H1 (cell line): ENCODE data around the gene NUDT12. TPM values are rescaled to one million over a fixed set of nuclear protein-coding genes. Genes with fewer than 3 reads are reported as not detected.

Experiments used
- ASH2L ChIP-seq: fragments of 200-600, 300-600 bp; sonication (generic); IDR thresholded peaks from one replicate; pipeline ENCODE4 v1.7.1; 2017; ENCODE audit warnings: low read length
- BCL11A ChIP-seq, 2 experiments: IDR thresholded peaks; one replicate each; pipeline ENCODE4 v1.6.1; 2011; ENCODE audit warnings: low read depth in 2 of 2, low read length in 2 of 2, mild to moderate bottlenecking in 2 of 2
- MAX ChIP-seq: IDR thresholded peaks from 2 replicates; pipeline ENCODE4 v1.6.1; 2012; ENCODE audit warnings: inconsistent platforms
- PHF8 ChIP-seq: fragments of 200-600 bp; sonication (generic); conservative IDR thresholded peaks from 2 replicates; pipeline ENCODE4 v1.7.1; 2012; ENCODE audit warnings: low read depth, mild to moderate bottlenecking, inconsistent platforms, low read length, moderate library complexity
- POLR2AphosphoS5 ChIP-seq: IDR thresholded peaks from 2 replicates; pipeline ENCODE4 v1.6.1; 2011; ENCODE audit warnings: low read depth, low read length
- RAD21 ChIP-seq, 2 experiments: IDR thresholded peaks in 1 of 2; conservative IDR thresholded peaks in 1 of 2; 2 replicates each; pipeline ENCODE4 v1.6.1; 2011; ENCODE audit warnings: low read depth in 2 of 2, low read length in 2 of 2, improper control_type of control experiment in 1 of 2, inconsistent platforms in 1 of 2, mild to moderate bottlenecking in 1 of 2, moderate library complexity in 1 of 2
- RBBP5 ChIP-seq: IDR thresholded peaks from 2 replicates; pipeline ENCODE4 v1.7.1; 2012; ENCODE audit warnings: low read depth, mild to moderate bottlenecking, inconsistent platforms, low read length, moderate library complexity, borderline replicate concordance
- SAP30 ChIP-seq: fragments of 300-600 bp; sonication (generic); IDR thresholded peaks from 2 replicates; pipeline ENCODE4 v1.7.1; 2012; ENCODE audit warnings: low read length, moderate library complexity, mild to moderate bottlenecking, inconsistent platforms; ENCODE audit not compliant: insufficient read depth, insufficient replicate concordance
- SIX5 ChIP-seq: IDR thresholded peaks from 2 replicates; pipeline ENCODE4 v1.6.1; 2011; ENCODE audit warnings: mild to moderate bottlenecking, low read depth, low read length
- TAF1 ChIP-seq: IDR thresholded peaks from 2 replicates; pipeline ENCODE4 v1.6.1; 2011; ENCODE audit warnings: mild to moderate bottlenecking, low read depth, low read length
- TAF7 ChIP-seq: optimal IDR thresholded peaks from 2 replicates; pipeline ENCODE3; 2011; ENCODE audit warnings: low read depth, mild to moderate bottlenecking, inconsistent platforms, low read length, moderate library complexity, borderline replicate concordance
- polyA plus RNA-seq, 7 experiments: library from polyadenylated mRNA; depleted of rRNA in 3 of 7; stranded (reverse) in 5 of 7; unstranded in 2 of 7; fragments of >200 nt in 5 of 7; fragments of 200-250 nt in 2 of 7; gene quantifications; 1 replicate in 5 of 7; 2 replicates in 1 of 7; 4 replicates in 1 of 7; pipeline versions ENCODE4 v1.2.1 to v1.2.3, GENCODE V29; 2011 to 2013; ENCODE audit warnings: missing spikeins in 2 of 7, mixed read lengths in 2 of 7
- total RNA-seq: library from RNA; stranded (reverse); fragmentation: NEBNext Ultra II Directional; extraction: Animal tissue kit (Norgen Biotek cat#: 25700); gene quantifications from 2 replicates; pipeline ENCODE4 v1.2.1, GENCODE V29; 2021

The NUDT12 gene
- total and polyA plus RNA-seq, 2 of the 8 experiments (the other 6 are each of a cell fraction or from before 2014, with no cell fraction given): 3.6 to 12.5 TPM

DNA sequence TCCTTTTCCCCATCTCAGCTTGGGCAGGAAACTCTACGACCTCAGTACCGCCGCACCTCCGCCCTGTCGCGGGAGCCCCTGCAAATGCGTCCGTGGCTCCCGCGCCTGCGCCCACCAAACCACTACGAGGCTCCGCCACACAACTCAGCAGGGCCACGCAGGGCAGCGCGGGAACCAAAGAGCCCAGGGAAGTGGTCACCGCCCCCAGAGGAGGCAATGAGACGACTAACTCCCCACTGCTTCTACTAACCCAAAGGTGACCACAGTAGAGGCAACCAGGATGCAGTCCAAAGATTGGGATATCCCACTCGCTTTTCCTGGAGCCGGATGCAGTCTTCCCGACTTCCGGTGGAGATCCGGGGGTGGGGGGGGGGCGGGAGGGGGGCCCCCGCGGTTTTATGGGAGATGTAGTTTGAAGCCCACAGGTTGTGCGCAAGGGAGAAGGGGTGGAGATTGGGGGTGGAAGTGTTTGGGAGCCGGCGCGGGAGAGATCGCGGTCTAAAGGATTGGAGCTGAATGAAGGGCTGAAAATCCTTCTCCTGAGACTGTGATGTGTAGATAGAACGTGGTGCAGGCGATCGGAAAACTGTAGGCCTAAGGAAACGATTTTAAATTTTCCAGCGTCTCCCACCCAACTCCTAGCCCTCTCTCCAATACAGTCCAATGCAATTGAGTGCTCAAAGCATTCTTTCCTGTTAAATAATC is at the start of gene NUDT12 (continued):
- TF ChIP-seq RAD21 (IDR thresholded peaks at IDR 0.05 in 1 of 2, conservative IDR thresholded peaks at IDR 0.05 in 1 of 2; ENCODE audit: low read depth in 2 of 2, low read length in 2 of 2) (no peak), POLR2AphosphoS5 (peak; percentile 82), ASH2L (peak; percentile 89), PHF8 (peak; percentile 92), TAF7 (peak; percentile 62), SIX5 (peak; percentile 41), MAX (no peak), RBBP5 (0 out of 2 replicates have a peak, but pooled peaks have one; percentile 85), SAP30 (peak; percentile 14), TAF1 (peak; percentile 72), BCL11A (IDR thresholded peaks at IDR 0.05; ENCODE audit: low read depth in 2 of 2, low read length in 2 of 2) (no peak)
